ENCODE measurements around the gene KDM4D. TPM values are rescaled to one million over a fixed set of nuclear protein-coding genes. Genes with fewer than 3 reads are reported as not detected.

Gene KDM4D
- polyA plus RNA-seq, 3 donors, result 0.03 to 0.16 TPM; not detected in 1

DNA sequence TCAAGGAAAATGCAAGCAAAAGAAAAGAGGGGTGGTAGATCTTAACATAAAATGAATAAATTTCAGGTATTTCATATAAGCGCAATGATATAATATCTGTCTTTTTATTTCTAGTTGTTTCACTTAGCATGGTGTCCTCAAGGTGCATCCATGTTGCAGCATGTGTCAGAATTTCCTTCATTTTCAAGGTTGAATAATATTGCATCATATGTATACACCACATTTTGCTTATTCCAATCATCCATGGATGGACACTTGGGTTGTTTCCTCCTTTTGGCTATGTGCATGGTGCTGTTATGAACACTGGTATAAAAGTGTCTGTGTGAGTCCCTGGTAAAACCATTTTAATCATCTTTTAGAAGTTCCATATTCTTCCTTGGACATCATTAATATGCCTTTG, 68.7 kb downstream of the KDM4D start:
- intact Hi-C loops (cut with micrococcal nuclease), result no loop called here
- no peak for DNase-seq
- Mint-ChIP-seq H3K27me3 (ENCODE audit: low read depth in 3 of 3) (peaks cover 11 to 28% (median 20%) of the 10 kb centered on the region in 3 donors), H3K9me3 (peaks cover 4 to 13% (median 7%) of the 10 kb centered on the region in 7 donors), H3K36me3 (no peaks in the 10 kb centered on the region), H3K27ac (no peak overlapping the region), H3K4me3 (no peak overlapping the region), H3K4me1 (no peaks in the 10 kb centered on the region)
- Histone ChIP-seq H4K20me1 (ENCODE audit: insufficient read depth, low read length) (no peaks in the 10 kb centered on the region), H2AFZ (ENCODE audit: insufficient read depth, low read depth, low read length, poor library complexity, severe bottlenecking) (no peak overlapping the region), H3K27me3 (ENCODE audit: control insufficient read depth in 2 of 2, insufficient read depth in 2 of 2, low read length in 2 of 2) (peaks cover 3 to 15% of the 10 kb centered on the region in 2 donors), H3K36me3 (replicated peaks in 1 of 2; ENCODE audit: control insufficient read depth in 1 of 2, insufficient read depth in 2 of 2, low read length in 2 of 2) (no peaks in the 10 kb centered on the region), H3K4me3 (replicated peaks in 1 of 3; ENCODE audit: low read depth in 2 of 3, low read length in 3 of 3) (no peak overlapping the region), H3K4me2 (replicated peaks; ENCODE audit: extremely low read depth, low read length, poor library complexity, severe bottlenecking) (no peak overlapping the region), H3K9me3 (replicated peaks in 1 of 2; ENCODE audit: control insufficient read depth in 1 of 2, insufficient read depth in 1 of 2, low read length in 2 of 2) (peaks cover 0 to 7% of the 10 kb centered on the region in 2 donors), H3K9ac (ENCODE audit: insufficient read depth, low read length, poor library complexity, severe bottlenecking) (no peak overlapping the region), H3K79me2 (ENCODE audit: insufficient read depth, low read length) (no peaks in the 10 kb centered on the region), H3K4me1 (ENCODE audit: control insufficient read depth in 1 of 2, insufficient read depth in 2 of 2, low read length in 2 of 2) (no peaks in the 10 kb centered on the region), H3K27ac (ENCODE audit: low read depth in 1 of 2, low read length in 2 of 2) (no peak overlapping the region)
- TF ChIP-seq, protein P1, sequence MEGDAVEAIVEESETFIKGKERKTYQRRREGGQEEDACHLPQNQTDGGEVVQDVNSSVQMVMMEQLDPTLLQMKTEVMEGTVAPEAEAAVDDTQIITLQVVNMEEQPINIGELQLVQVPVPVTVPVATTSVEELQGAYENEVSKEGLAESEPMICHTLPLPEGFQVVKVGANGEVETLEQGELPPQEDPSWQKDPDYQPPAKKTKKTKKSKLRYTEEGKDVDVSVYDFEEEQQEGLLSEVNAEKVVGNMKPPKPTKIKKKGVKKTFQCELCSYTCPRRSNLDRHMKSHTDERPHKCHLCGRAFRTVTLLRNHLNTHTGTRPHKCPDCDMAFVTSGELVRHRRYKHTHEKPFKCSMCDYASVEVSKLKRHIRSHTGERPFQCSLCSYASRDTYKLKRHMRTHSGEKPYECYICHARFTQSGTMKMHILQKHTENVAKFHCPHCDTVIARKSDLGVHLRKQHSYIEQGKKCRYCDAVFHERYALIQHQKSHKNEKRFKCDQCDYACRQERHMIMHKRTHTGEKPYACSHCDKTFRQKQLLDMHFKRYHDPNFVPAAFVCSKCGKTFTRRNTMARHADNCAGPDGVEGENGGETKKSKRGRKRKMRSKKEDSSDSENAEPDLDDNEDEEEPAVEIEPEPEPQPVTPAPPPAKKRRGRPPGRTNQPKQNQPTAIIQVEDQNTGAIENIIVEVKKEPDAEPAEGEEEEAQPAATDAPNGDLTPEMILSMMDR (IDR thresholded peaks at IDR 0.05), result no peak
- no CpG with 5 or more reads among the region's 1 CpG for WGBS (ENCODE audit: insufficient coverage)

DNA sequence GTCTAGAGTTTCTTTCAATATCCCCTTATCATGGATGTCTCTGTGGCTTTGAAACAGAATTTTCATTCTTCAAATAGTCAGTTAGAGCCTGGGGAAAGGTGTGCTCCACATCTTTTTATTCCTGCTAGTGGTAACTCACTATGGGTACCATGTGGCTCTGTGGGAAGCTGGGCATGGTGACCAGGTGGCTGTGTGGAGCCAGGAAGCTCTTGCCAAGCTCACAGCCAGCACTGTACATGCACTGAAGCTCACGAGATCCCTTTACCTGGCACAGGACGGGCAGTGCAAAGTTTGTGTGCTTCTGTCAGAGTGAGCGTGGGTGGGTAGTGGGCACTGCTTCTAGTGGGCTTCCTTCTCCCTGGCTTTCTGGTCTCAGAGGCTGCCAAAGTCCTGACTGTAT, 69.4 kb downstream of the KDM4D start:
- Histone ChIP-seq H3K36me3 (replicated peaks in 1 of 2; ENCODE audit: control insufficient read depth in 1 of 2, insufficient read depth in 2 of 2, low read length in 2 of 2) (no peaks in the 10 kb centered on the region), H3K9ac (ENCODE audit: insufficient read depth, low read length, poor library complexity, severe bottlenecking) (no peak overlapping the region), H3K9me3 (replicated peaks in 1 of 2; ENCODE audit: control insufficient read depth in 1 of 2, insufficient read depth in 1 of 2, low read length in 2 of 2) (peaks cover 0 to 4% of the 10 kb centered on the region in 2 donors), H3K79me2 (ENCODE audit: insufficient read depth, low read length) (no peaks in the 10 kb centered on the region), H4K20me1 (ENCODE audit: insufficient read depth, low read length) (no peaks in the 10 kb centered on the region), H3K4me3 (replicated peaks in 1 of 3; ENCODE audit: low read depth in 2 of 3, low read length in 3 of 3) (no peak overlapping the region), H3K27me3 (ENCODE audit: control insufficient read depth in 2 of 2, insufficient read depth in 2 of 2, low read length in 2 of 2) (peaks cover 0 to 9% of the 10 kb centered on the region in 2 donors), H3K4me1 (ENCODE audit: control insufficient read depth in 1 of 2, insufficient read depth in 2 of 2, low read length in 2 of 2) (no peaks in the 10 kb centered on the region), H3K27ac (ENCODE audit: low read depth in 1 of 2, low read length in 2 of 2) (no peak overlapping the region), H3K4me2 (replicated peaks; ENCODE audit: extremely low read depth, low read length, poor library complexity, severe bottlenecking) (no peak overlapping the region), H2AFZ (ENCODE audit: insufficient read depth, low read depth, low read length, poor library complexity, severe bottlenecking) (no peak overlapping the region)
- Mint-ChIP-seq H3K27ac (no peak overlapping the region), H3K9me3 (peaks cover 3 to 10% (median 6%) of the 10 kb centered on the region in 7 donors), H3K4me1 (no peaks in the 10 kb centered on the region), H3K36me3 (no peaks in the 10 kb centered on the region), H3K27me3 (ENCODE audit: low read depth in 3 of 3) (peaks cover 10 to 22% (median 20%) of the 10 kb centered on the region in 3 donors), H3K4me3 (no peak overlapping the region)
- TF ChIP-seq, protein P1 (IDR thresholded peaks at IDR 0.05), result no peak
- WGBS (ENCODE audit: insufficient coverage), result 92% methylated on average over 3 of the region's 3 CpGs
- no peak for DNase-seq
- intact Hi-C loops (cut with micrococcal nuclease), result no loop called here

Data from CD14-positive monocyte (primary cell).